Gastrocnemius medialis (tissue), 4 donors: ENCODE data around the gene SLCO4A1. TPM values are rescaled to one million over a fixed set of nuclear protein-coding genes. Genes with fewer than 3 reads are reported as not detected.

Experiments
- ATAC-seq, 2 donors: fragments of 150-250 bp; one replicate each; pipeline ENCODE4 v1.9.1; 2016
- DNase-seq, 2 donors: peaks; one replicate each; pipeline ENCODE4 v3.0.0-alpha.2; 2019
- H3K27ac ChIP-seq, 4 donors: fragments of 200-600 bp; sonication (generic); 1 replicate in 1 of 4; 2 replicates in 3 of 4; pipeline ENCODE4 v1.5.1; 2016 to 2018; ENCODE audit warnings: mild to moderate bottlenecking in 2 of 4, moderate library complexity in 1 of 4
- H3K27me3 ChIP-seq, 3 donors: fragments of 200-600 bp; sonication (generic) in 2 of 3; 1 replicate in 1 of 3; 2 replicates in 2 of 3; pipeline versions ENCODE4 v1.5.1 to v1.6.0; 2016 to 2019; ENCODE audit warnings: mild to moderate bottlenecking in 1 of 3, moderate library complexity in 1 of 3
- H3K36me3 ChIP-seq, 2 donors: fragments of 200-600 bp; sonication (generic) in 1 of 2; one replicate each; pipeline ENCODE4 v1.5.1; 2017 to 2018
- H3K4me1 ChIP-seq, 2 donors: fragments of 200-600 bp; sonication (generic) in 1 of 2; one replicate each; pipeline ENCODE4 v1.5.1; 2016 to 2017; ENCODE audit warnings: mild to moderate bottlenecking in 2 of 2
- H3K4me3 ChIP-seq, 4 donors: fragments of 200-600 bp; sonication (generic) in 3 of 4; 1 replicate in 1 of 4; 2 replicates in 3 of 4; pipeline ENCODE4 v1.5.1; 2016 to 2019; ENCODE audit warnings: mild to moderate bottlenecking in 2 of 4
- H3K9me3 ChIP-seq, 3 donors: fragments of 200-600 bp; sonication (generic) in 2 of 3; 1 replicate in 1 of 3; 2 replicates in 2 of 3; pipeline ENCODE4 v1.5.1; 2016 to 2019
- POLR2A ChIP-seq, 2 donors: fragments of 450-650 bp; IDR thresholded peaks; one replicate each; pipeline ENCODE4 v1.6.1; 2017; ENCODE audit warnings: antibody characterized with exemption in 2 of 2, mild to moderate bottlenecking in 2 of 2, moderate library complexity in 2 of 2
- in situ Hi-C, 4 donors: fragments of 200-750 bp; cut with MboI; loops; one replicate each; pipeline versions ENCODE4 v1.15.0 to v1.8.0; 2017; ENCODE audit warnings: low sequenced_read_pairs in 4 of 4
- intact Hi-C: fragments of 100-400 bp; cut with DNase I; formaldehyde crosslinking; loops from one replicate; pipeline ENCODE4 v1.15.1; 2023; ENCODE audit warnings: low total_unique reads
- total RNA-seq, 4 donors: library from RNA; depleted of rRNA; stranded (reverse); fragments of >200 nt; gene quantifications; one replicate each; pipeline versions ENCODE4 v1.1.0 to v1.2.3, GENCODE V29; 2016
- TF ChIP-seq, protein P1 (sequence below), 5 experiments: fragments of 450-650 bp in 3 of 5; fragments of 200-600 bp in 2 of 5; sonication (generic) in 2 of 5; IDR thresholded peaks in 4 of 5; conservative IDR thresholded peaks in 1 of 5; 1 replicate in 4 of 5; 2 replicates in 1 of 5; pipeline ENCODE4 v1.5.1; 2016 to 2019; ENCODE audit warnings: antibody characterized with exemption in 5 of 5, mild to moderate bottlenecking in 3 of 5, moderate library complexity in 3 of 5

The SLCO4A1 gene
- total RNA-seq, 4 donors from 2014 or later, result 20.4 to 26.9 (median 21.8) TPM

- peak; percentile 83 to 88 for ATAC-seq
- in situ Hi-C loops (loop anchor here in 1 of 4 donors (25.0 kb wide), 1 partner anchor 111 kb away; no protein-coding TSS in a partner anchor), intact Hi-C loops (loop anchor here (1.0 kb wide), 1 partner anchor 19 kb away; the partner anchor contains the start of gene SLCO4A1)
- TF ChIP-seq, protein P1, sequence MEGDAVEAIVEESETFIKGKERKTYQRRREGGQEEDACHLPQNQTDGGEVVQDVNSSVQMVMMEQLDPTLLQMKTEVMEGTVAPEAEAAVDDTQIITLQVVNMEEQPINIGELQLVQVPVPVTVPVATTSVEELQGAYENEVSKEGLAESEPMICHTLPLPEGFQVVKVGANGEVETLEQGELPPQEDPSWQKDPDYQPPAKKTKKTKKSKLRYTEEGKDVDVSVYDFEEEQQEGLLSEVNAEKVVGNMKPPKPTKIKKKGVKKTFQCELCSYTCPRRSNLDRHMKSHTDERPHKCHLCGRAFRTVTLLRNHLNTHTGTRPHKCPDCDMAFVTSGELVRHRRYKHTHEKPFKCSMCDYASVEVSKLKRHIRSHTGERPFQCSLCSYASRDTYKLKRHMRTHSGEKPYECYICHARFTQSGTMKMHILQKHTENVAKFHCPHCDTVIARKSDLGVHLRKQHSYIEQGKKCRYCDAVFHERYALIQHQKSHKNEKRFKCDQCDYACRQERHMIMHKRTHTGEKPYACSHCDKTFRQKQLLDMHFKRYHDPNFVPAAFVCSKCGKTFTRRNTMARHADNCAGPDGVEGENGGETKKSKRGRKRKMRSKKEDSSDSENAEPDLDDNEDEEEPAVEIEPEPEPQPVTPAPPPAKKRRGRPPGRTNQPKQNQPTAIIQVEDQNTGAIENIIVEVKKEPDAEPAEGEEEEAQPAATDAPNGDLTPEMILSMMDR (IDR thresholded peaks at IDR 0.05 in 4 of 5, conservative IDR thresholded peaks at IDR 0.05 in 1 of 5), result no peak
- TF ChIP-seq POLR2A (IDR thresholded peaks at IDR 0.05), result peak; percentile 78 to 85
- Histone ChIP-seq H3K27me3 (peaks cover 0 to 3% (median 0%) of the 10 kb centered on the region in 3 donors), H3K4me1 (peaks cover 32 to 33% of the 10 kb centered on the region in 2 donors), H3K36me3 (no peaks in the 10 kb centered on the region), H3K27ac (peak overlapping the region; percentile 83 to 91 (median 89)), H3K4me3 (peak overlapping the region in 3 of 4 donors; percentile 17 to 28 (median 23)), H3K9me3 (no peaks in the 10 kb centered on the region)
- DNase-seq, result peak; percentile 89 to 96
Measured at GRCh38 chr20:62623488-62624324, 18.6 kb upstream of the SLCO4A1 start.

- intact Hi-C loops (loop anchor here (1.0 kb wide), 1 partner anchor 18 kb away; the partner anchor contains the start of gene SLCO4A1), in situ Hi-C loops (loop anchor here in 1 of 4 donors (25.0 kb wide), 1 partner anchor 112 kb away; no protein-coding TSS in a partner anchor)
- Histone ChIP-seq H3K9me3 (no peaks in the 10 kb centered on the region), H3K36me3 (no peaks in the 10 kb centered on the region), H3K4me3 (peak overlapping the region in 2 of 4 donors; percentile 5 to 7), H3K4me1 (peaks cover 30 to 33% of the 10 kb centered on the region in 2 donors), H3K27me3 (peaks cover 0 to 3% (median 0%) of the 10 kb centered on the region in 3 donors), H3K27ac (peak overlapping the region; percentile 83 to 91 (median 89))
- no peak for DNase-seq
- peak in 1 of 2 donors; percentile 22 for ATAC-seq
- TF ChIP-seq POLR2A (IDR thresholded peaks at IDR 0.05), result no peak
- TF ChIP-seq, protein P1 (IDR thresholded peaks at IDR 0.05 in 4 of 5, conservative IDR thresholded peaks at IDR 0.05 in 1 of 5), result no peak
Measured at GRCh38 chr20:62624325-62624690, 18.0 kb upstream of the SLCO4A1 start.

DNA sequence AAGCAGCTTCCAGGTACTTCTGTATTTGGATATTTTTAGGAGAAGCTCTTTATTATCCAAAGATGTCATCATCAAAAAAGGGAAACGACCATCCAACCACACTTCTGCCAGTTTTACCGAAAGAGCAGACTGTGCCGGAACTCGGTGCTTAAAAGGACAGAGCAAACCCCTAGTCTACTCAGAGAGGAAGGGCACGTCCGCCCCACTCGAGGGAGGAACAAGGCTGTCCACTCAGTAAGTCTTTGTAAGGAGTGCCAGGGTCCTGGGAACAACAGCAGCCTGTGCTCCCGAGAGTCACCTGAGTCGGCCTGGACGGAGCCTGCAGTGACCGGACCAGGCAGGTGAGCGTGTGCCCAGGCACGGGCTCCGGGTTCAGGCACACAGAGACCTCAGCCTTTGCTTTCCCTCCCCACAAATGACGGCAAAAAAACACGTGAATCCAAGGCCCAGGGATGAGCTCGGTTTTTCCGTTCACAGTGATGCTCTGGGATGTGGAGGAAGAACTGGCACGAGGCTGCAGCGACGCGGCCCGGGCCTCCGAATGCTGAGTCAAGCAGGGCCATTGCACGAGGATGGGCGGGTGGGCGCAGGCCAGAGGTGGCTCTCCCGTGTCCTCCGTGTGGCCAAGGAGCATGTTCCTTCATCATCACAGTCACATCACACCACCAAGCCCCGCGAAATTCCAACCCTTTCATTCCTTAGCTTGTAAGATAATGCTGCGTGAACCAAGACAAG, 17.4 kb upstream of the SLCO4A1 start:
- intact Hi-C loops, result loop anchor here (1.0 kb wide), 1 partner anchor 17 kb away; the partner anchor contains the start of gene SLCO4A1
- DNase-seq, result no peak
- no peak for TF ChIP-seq POLR2A (IDR thresholded peaks at IDR 0.05)
- TF ChIP-seq, protein P1 (IDR thresholded peaks at IDR 0.05 in 4 of 5, conservative IDR thresholded peaks at IDR 0.05 in 1 of 5), result no peak
- ATAC-seq, result no peak
- Histone ChIP-seq H3K4me3 (no peak overlapping the region), H3K27me3 (peaks cover 0 to 3% (median 0%) of the 10 kb centered on the region in 3 donors), H3K4me1 (peaks cover 30 to 33% of the 10 kb centered on the region in 2 donors), H3K27ac (peak overlapping the region; percentile 83 to 91 (median 89)), H3K36me3 (no peaks in the 10 kb centered on the region), H3K9me3 (no peaks in the 10 kb centered on the region)
- in situ Hi-C loops, result loop anchor here in 1 of 4 donors (25.0 kb wide), 1 partner anchor 113 kb away; no protein-coding TSS in a partner anchor

DNA sequence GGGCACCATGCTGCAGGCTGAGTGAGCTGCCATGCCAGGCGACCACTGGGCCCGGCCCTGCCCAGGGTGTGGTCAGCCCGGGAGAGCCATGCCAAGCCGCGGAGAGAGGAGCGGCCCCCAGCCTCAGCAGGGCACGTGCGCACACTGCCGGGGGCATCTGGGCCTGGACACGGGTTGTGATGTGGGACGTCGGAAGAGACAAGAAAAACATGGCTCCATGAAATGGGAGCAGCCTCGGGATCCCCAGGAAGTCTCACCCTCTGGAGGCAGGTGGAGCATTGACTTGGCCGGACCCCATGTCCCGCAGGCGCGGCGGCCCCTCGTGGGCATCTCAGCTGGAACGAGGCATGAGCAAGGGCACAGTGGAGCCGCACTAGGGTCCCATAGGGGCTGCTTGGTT, 16.8 kb upstream of the SLCO4A1 start:
- in situ Hi-C loops (no loop called here), intact Hi-C loops (no loop called here)
- H3K9me3 ChIP-seq, result no peaks in the 10 kb centered on the region
- H3K27ac ChIP-seq, result peak overlapping the region; percentile 83 to 91 (median 89)
- no peaks in the 10 kb centered on the region for H3K36me3 ChIP-seq
- peaks cover 0 to 3% (median 0%) of the 10 kb centered on the region in 3 donors for H3K27me3 ChIP-seq
- no peak overlapping the region for H3K4me3 ChIP-seq
- DNase-seq, result no peak
- H3K4me1 ChIP-seq, result peaks cover 30 to 33% of the 10 kb centered on the region in 2 donors
- TF ChIP-seq, protein P1 (IDR thresholded peaks at IDR 0.05 in 4 of 5, conservative IDR thresholded peaks at IDR 0.05 in 1 of 5), result no peak
- no peak for ATAC-seq
